ENCODE data around the gene LRRC39.

- no peak for TF ChIP-seq CTCF (IDR thresholded peaks at IDR 0.05)
- no peak for TF ChIP-seq POLR2A (IDR thresholded peaks at IDR 0.05)
Observed at GRCh38 chr1:100131623-100132022, 46.4 kb downstream of the LRRC39 start.
